Neural progenitor cell (in vitro differentiated cells): ENCODE results near the gene CDC14A. TPM values are rescaled to one million over a fixed set of nuclear protein-coding genes. Genes with fewer than 3 reads are reported as not detected.

Source experiments
- DNase-seq: peaks from one replicate; pipeline ENCODE4 v3.0.0-alpha.2; 2016; ENCODE audit warnings: low spot score
- H2AFZ ChIP-seq: fragments of 200-600 bp; sonication (generic); replicated peaks from 2 replicates; pipeline ENCODE4 v1.6.1; 2016; ENCODE audit warnings: antibody characterized with exemption
- H3F3A ChIP-seq: fragments of 200-600 bp; sonication (generic); 2 replicates; pipeline ENCODE4 v1.6.1; 2016; ENCODE audit warnings: antibody characterized with exemption, low read depth
- H3K27ac ChIP-seq: fragments of 200-600 bp; sonication (generic); 2 replicates; pipeline ENCODE4 v1.5.1; 2016; ENCODE audit warnings: mild to moderate bottlenecking
- H3K27me3 ChIP-seq: fragments of 200-600 bp; sonication (generic); 2 replicates; pipeline ENCODE4 v1.6.1; 2016; ENCODE audit warnings: mild to moderate bottlenecking, moderate library complexity
- H3K36me3 ChIP-seq: fragments of 200-600 bp; sonication (generic); 2 replicates; pipeline ENCODE4 v1.5.1; 2016
- H3K4me1 ChIP-seq: fragments of 200-600 bp; sonication (generic); 2 replicates; pipeline ENCODE4 v1.6.1; 2016; ENCODE audit warnings: mixed run types
- H3K4me2 ChIP-seq: fragments of 200-600 bp; sonication (generic); 2 replicates; pipeline ENCODE4 v1.6.1; 2016
- H3K4me3 ChIP-seq: fragments of 200-600 bp; sonication (generic); 2 replicates; pipeline ENCODE4 v1.5.1; 2016
- H3K79me2 ChIP-seq: fragments of 200-600 bp; sonication (generic); 2 replicates; pipeline ENCODE4 v1.6.1; 2016; ENCODE audit warnings: low read depth
- H3K9ac ChIP-seq: fragments of 200-600 bp; sonication (generic); 2 replicates; pipeline ENCODE4 v1.6.1; 2016
- H3K9me3 ChIP-seq: fragments of 200-600 bp; sonication (generic); 2 replicates; pipeline ENCODE4 v1.5.1; 2016; ENCODE audit warnings: low read depth
- H4K20me1 ChIP-seq: fragments of 200-600 bp; sonication (generic); 2 replicates; pipeline ENCODE4 v1.6.1; 2016; ENCODE audit warnings: low read depth
- H3K27ac Mint-ChIP-seq: 3 replicates; pipeline ENCODE4 v1.8.0; 2021; ENCODE audit warnings: mixed read lengths
- H3K27me3 Mint-ChIP-seq: 2 replicates; pipeline ENCODE4 v1.8.0; 2022; ENCODE audit warnings: low read depth, mild to moderate bottlenecking, inconsistent platforms, moderate library complexity, mixed read lengths; ENCODE audit not compliant: insufficient read depth
- H3K36me3 Mint-ChIP-seq: 3 replicates; pipeline ENCODE4 v1.8.0; 2021; ENCODE audit warnings: mixed read lengths
- H3K4me1 Mint-ChIP-seq: 3 replicates; pipeline ENCODE4 v1.8.0; 2021; ENCODE audit warnings: mixed read lengths
- H3K4me3 Mint-ChIP-seq: 3 replicates; pipeline ENCODE4 v1.8.0; 2021; ENCODE audit warnings: mild to moderate bottlenecking, moderate library complexity, mixed read lengths
- H3K9me3 Mint-ChIP-seq: 3 replicates; pipeline ENCODE4 v1.8.0; 2020; ENCODE audit warnings: mixed read lengths
- CTCF ChIP-seq: fragments of 200-600 bp; sonication (generic); IDR thresholded peaks from 2 replicates; pipeline ENCODE4 v1.5.1; 2017; ENCODE audit warnings: antibody characterized with exemption, mild to moderate bottlenecking
- EZH2 ChIP-seq: fragments of 200-600 bp; sonication (generic); IDR thresholded peaks from 2 replicates; pipeline ENCODE4 v1.6.1; 2017; ENCODE audit warnings: antibody characterized with exemption, mild to moderate bottlenecking, moderate library complexity
- EZH2phosphoT487 ChIP-seq: fragments of 200-600 bp; sonication (generic); IDR thresholded peaks from 2 replicates; pipeline ENCODE4 v1.6.1; 2017; ENCODE audit warnings: antibody characterized with exemption
- total RNA-seq: library from RNA; depleted of rRNA; stranded (reverse); fragments of >200 nt; gene quantifications from 2 replicates; pipeline ENCODE4 v1.2.3, GENCODE V29; 2015; ENCODE audit warnings: low replicate concordance

Gene CDC14A
- total RNA-seq, 1 donor from 2014 or later = 37.0 TPM

DNA sequence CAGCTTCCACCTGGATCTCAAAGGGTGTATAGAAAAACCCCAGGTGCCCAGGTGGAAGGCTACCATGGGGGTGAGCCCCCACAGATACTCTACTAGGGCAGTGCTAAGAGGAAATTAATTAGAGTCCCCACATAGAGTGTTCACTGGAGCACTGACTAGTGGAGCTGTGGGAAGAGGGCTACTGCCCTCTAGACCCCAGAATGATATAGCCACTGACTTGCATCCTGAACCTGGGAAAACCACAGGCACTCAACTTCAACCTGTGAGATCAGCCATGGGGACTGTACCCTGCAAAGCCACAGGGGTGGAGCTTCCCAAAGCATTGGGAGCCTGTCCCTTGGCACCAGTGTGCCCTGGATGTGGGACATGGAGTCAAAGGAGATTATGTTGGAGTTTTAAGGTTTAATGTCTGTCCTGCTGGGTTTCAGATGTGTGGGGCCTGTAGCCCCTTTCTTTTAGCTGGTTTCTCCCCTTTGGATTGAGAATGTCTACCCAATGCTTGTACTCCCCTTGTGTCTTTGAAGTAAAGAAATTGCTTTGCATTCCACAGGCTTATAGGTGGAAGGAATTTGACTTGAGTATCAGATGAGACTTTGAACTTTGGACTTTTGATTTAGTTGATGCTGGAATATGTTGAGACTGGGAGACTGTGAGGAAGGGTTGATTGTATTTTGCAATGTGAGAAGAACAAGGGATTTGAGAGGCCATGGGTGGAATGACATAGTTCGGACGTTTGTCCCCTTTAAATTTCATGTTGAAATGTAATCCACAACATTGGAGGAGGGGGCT lies 31.8 kb upstream of the CDC14A start:
- H3K9ac ChIP-seq = no peak overlapping the region
- H3K27me3 ChIP-seq = no peaks in the 10 kb centered on the region
- H3K9me3 Mint-ChIP-seq = peaks cover 2% of the 10 kb centered on the region
- H3K4me3 Mint-ChIP-seq = no peak overlapping the region
- H3K36me3 Mint-ChIP-seq = no peaks in the 10 kb centered on the region
- peaks cover 3% of the 10 kb centered on the region for H3K4me1 Mint-ChIP-seq
- no peak overlapping the region for H3K4me3 ChIP-seq
- TF ChIP-seq EZH2phosphoT487 (no peak), CTCF (no peak), EZH2 (no peak)
- no peaks in the 10 kb centered on the region for H4K20me1 ChIP-seq
- no peak overlapping the region for H3K27ac Mint-ChIP-seq
- no peaks in the 10 kb centered on the region for H3F3A ChIP-seq
- no peak overlapping the region for H3K4me2 ChIP-seq
- H3K4me1 ChIP-seq = no peaks in the 10 kb centered on the region
- H3K79me2 ChIP-seq = no peaks in the 10 kb centered on the region
- no peaks in the 10 kb centered on the region for H3K9me3 ChIP-seq
- H2AFZ ChIP-seq = no peak overlapping the region
- H3K36me3 ChIP-seq = no peaks in the 10 kb centered on the region
- DNase-seq = no peak
- H3K27me3 Mint-ChIP-seq = no peaks in the 10 kb centered on the region
- no peak overlapping the region for H3K27ac ChIP-seq

DNA sequence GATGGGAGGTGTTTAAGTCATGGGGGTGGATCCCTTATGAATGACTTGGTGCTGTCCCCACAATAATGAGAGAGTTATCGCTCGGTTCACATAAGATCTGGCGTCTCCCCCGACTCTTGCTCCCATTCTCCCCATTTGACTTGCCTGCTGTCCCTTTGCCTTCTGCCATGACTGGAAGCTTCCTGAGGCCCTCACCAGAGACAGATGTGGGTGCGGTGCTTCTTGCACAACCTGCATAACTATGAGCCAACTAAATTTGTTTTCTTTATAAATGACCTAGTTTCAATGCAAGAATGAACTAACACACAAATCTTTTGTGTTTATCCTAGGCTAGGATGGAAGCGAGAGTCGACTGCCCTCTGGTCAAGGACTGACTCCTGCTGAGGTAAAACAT lies 31.2 kb upstream of the CDC14A start:
- Mint-ChIP-seq H3K27me3 (no peaks in the 10 kb centered on the region), H3K4me1 (peaks cover 3% of the 10 kb centered on the region), H3K4me3 (no peak overlapping the region), H3K27ac (no peak overlapping the region), H3K9me3 (peaks cover 2% of the 10 kb centered on the region), H3K36me3 (no peaks in the 10 kb centered on the region)
- DNase-seq = no peak
- H3K9me3 ChIP-seq = no peaks in the 10 kb centered on the region
- H3K4me1 ChIP-seq = no peaks in the 10 kb centered on the region
- no peaks in the 10 kb centered on the region for H3K27me3 ChIP-seq
- H3K36me3 ChIP-seq = no peaks in the 10 kb centered on the region
- no peak overlapping the region for H3K4me2 ChIP-seq
- H3K27ac ChIP-seq = no peak overlapping the region
- no peak overlapping the region for H2AFZ ChIP-seq
- H3F3A ChIP-seq = no peaks in the 10 kb centered on the region
- no peak overlapping the region for H3K9ac ChIP-seq
- H3K4me3 ChIP-seq = no peak overlapping the region
- H4K20me1 ChIP-seq = no peaks in the 10 kb centered on the region
- no peaks in the 10 kb centered on the region for H3K79me2 ChIP-seq
- TF ChIP-seq EZH2phosphoT487 (no peak), EZH2 (no peak), CTCF (no peak)

DNA sequence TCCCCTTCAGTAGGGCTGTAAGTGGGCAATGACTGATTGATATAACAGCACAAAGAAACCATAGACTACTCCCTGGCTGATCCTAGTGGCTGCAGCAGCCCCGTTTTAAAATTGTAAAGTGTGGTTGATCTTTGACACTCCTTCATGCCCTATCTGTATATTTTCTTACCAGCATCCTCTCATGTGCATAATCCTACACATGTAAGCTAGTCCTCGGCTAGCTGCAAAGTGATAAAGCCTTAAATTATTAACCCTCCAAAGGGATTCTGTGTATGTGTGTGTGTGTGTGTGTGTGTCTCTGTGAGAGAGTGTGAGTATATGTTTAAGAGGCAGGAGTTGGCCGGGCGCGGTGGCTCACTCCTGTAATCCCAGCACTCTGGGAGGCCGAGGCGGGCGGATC lies 30.8 kb upstream of the CDC14A start:
- DNase-seq = no peak
- H3K27me3 ChIP-seq = no peaks in the 10 kb centered on the region
- no peaks in the 10 kb centered on the region for H3F3A ChIP-seq
- H3K4me3 ChIP-seq = no peak overlapping the region
- no peak overlapping the region for H3K27ac ChIP-seq
- no peak overlapping the region for H3K27ac Mint-ChIP-seq
- H3K4me3 Mint-ChIP-seq = no peak overlapping the region
- H3K9me3 Mint-ChIP-seq = no peaks in the 10 kb centered on the region
- no peak overlapping the region for H3K9ac ChIP-seq
- no peaks in the 10 kb centered on the region for H3K27me3 Mint-ChIP-seq
- no peaks in the 10 kb centered on the region for H4K20me1 ChIP-seq
- H3K79me2 ChIP-seq = no peaks in the 10 kb centered on the region
- no peak overlapping the region for H3K4me2 ChIP-seq
- no peak for TF ChIP-seq EZH2phosphoT487
- no peak for TF ChIP-seq EZH2
- TF ChIP-seq CTCF = no peak
- no peaks in the 10 kb centered on the region for H3K4me1 ChIP-seq
- peaks cover 3% of the 10 kb centered on the region for H3K4me1 Mint-ChIP-seq
- H3K36me3 Mint-ChIP-seq = no peaks in the 10 kb centered on the region
- H3K36me3 ChIP-seq = no peaks in the 10 kb centered on the region
- H3K9me3 ChIP-seq = no peaks in the 10 kb centered on the region
- no peak overlapping the region for H2AFZ ChIP-seq
